Naive thymus-derived CD4-positive, alpha-beta T cell (primary cell): ENCODE results near the gene SLC22A14. TPM values are rescaled to one million over a fixed set of nuclear protein-coding genes. Genes with fewer than 3 reads are reported as not detected.

Experiments
- ATAC-seq: fragments of 150-1000 bp; cut with Tn5 transposase; 2 replicates; pipeline ENCODE4 v1.10.0; 2021; ENCODE audit warnings: mild to moderate bottlenecking, moderate library complexity
- CTCF ChIA-PET: fragments of 350-600 bp; sonication (Branson Sonifier 250); formaldehyde crosslinking; loops from one replicate; lab custom pipeline; 2021; ENCODE audit warnings: antibody characterized with exemption; lab: Charles Lee
- POLR2A ChIA-PET: fragments of 350-600 bp; sonication (Branson Sonifier 250); formaldehyde crosslinking; loops from one replicate; lab custom pipeline; 2021; ENCODE audit warnings: antibody characterized with exemption, inconsistent platforms; lab: Charles Lee
- DNase-seq, 9 donors: peaks; one replicate each; pipeline versions ENCODE4 v3.0.0 to v3.0.0-alpha.2; 2020 to 2022; ENCODE audit warnings: mixed read lengths in 1 of 9
- H3K27ac ChIP-seq: one replicate; pipeline ENCODE4 v1.7.0; 2013; ENCODE audit warnings: mild to moderate bottlenecking, low read depth, low read length, moderate library complexity
- H3K27me3 ChIP-seq, 2 donors: one replicate each; pipeline ENCODE4 v1.7.0; 2013; ENCODE audit warnings: low read length in 2 of 2, mild to moderate bottlenecking in 2 of 2, moderate library complexity in 2 of 2; ENCODE audit not compliant: control insufficient read depth in 2 of 2, insufficient read depth in 2 of 2
- H3K36me3 ChIP-seq, 3 experiments: 1 replicate in 2 of 3; 2 replicates in 1 of 3; pipeline ENCODE4 v1.7.0; 2013; ENCODE audit warnings: low read length in 3 of 3, mild to moderate bottlenecking in 3 of 3, moderate library complexity in 1 of 3; ENCODE audit not compliant: insufficient read depth in 3 of 3, control insufficient read depth in 2 of 3
- H3K4me1 ChIP-seq, 2 donors: one replicate each; pipeline ENCODE4 v1.7.0; 2013; ENCODE audit warnings: low read length in 2 of 2, mild to moderate bottlenecking in 2 of 2, moderate library complexity in 1 of 2; ENCODE audit not compliant: control insufficient read depth in 2 of 2, insufficient read depth in 2 of 2
- H3K4me3 ChIP-seq: 2 replicates; pipeline ENCODE4 v1.7.0; 2013; ENCODE audit warnings: mild to moderate bottlenecking, low read length
- H3K9me3 ChIP-seq, 3 experiments: 1 replicate in 2 of 3; 2 replicates in 1 of 3; pipeline ENCODE4 v1.7.0; 2013; ENCODE audit warnings: low read length in 3 of 3; ENCODE audit not compliant: control insufficient read depth in 2 of 3
- H3K27ac Mint-ChIP-seq, 9 donors: one replicate each; pipeline ENCODE4 v1.8.0; 2020 to 2022; ENCODE audit warnings: mixed read lengths in 9 of 9, mild to moderate bottlenecking in 8 of 9, moderate library complexity in 5 of 9, inconsistent platforms in 2 of 9
- H3K27me3 Mint-ChIP-seq, 5 donors: one replicate each; pipeline ENCODE4 v1.8.0; 2021 to 2022; ENCODE audit warnings: mixed read lengths in 5 of 5, mild to moderate bottlenecking in 1 of 5
- H3K36me3 Mint-ChIP-seq, 5 donors: one replicate each; pipeline ENCODE4 v1.8.0; 2020 to 2022; ENCODE audit warnings: mixed read lengths in 5 of 5, mild to moderate bottlenecking in 3 of 5, inconsistent platforms in 1 of 5
- H3K4me1 Mint-ChIP-seq, 7 donors: one replicate each; pipeline ENCODE4 v1.8.0; 2020 to 2022; ENCODE audit warnings: mixed read lengths in 7 of 7, mild to moderate bottlenecking in 3 of 7, inconsistent platforms in 1 of 7
- H3K4me3 Mint-ChIP-seq, 10 donors: one replicate each; pipeline ENCODE4 v1.8.0; 2020 to 2022; ENCODE audit warnings: mild to moderate bottlenecking in 10 of 10, mixed read lengths in 10 of 10, moderate library complexity in 6 of 10, inconsistent platforms in 2 of 10
- H3K9me3 Mint-ChIP-seq, 11 donors: one replicate each; pipeline ENCODE4 v1.8.0; 2020 to 2022; ENCODE audit warnings: mixed read lengths in 11 of 11, mild to moderate bottlenecking in 4 of 11, inconsistent platforms in 1 of 11, moderate library complexity in 1 of 11
- intact Hi-C, 2 donors: fragments of 100-400 bp; cut with micrococcal nuclease; formaldehyde crosslinking; loops; one replicate each; pipeline ENCODE4 v1.15.1; 2023
- polyA plus RNA-seq, 2 donors: library from polyadenylated mRNA; unstranded; fragments of 300-500 nt; fragmentation: Illumina TruSeq; gene quantifications; one replicate each; pipeline ENCODE4 v1.2.3, GENCODE V29; 2021
- total RNA-seq, 6 experiments: library from RNA in 5 of 6; stranded (reverse) in 5 of 6; gene quantifications; 1 replicate in 5 of 6; 2 replicates in 1 of 6; pipeline ENCODE4 v1.2.3 and lab custom pipeline; 2021 to 2026

Gene SLC22A14
- total and polyA plus RNA-seq, 7 experiments from 2014 or later = 0.15 TPM; not detected in 6

DNA sequence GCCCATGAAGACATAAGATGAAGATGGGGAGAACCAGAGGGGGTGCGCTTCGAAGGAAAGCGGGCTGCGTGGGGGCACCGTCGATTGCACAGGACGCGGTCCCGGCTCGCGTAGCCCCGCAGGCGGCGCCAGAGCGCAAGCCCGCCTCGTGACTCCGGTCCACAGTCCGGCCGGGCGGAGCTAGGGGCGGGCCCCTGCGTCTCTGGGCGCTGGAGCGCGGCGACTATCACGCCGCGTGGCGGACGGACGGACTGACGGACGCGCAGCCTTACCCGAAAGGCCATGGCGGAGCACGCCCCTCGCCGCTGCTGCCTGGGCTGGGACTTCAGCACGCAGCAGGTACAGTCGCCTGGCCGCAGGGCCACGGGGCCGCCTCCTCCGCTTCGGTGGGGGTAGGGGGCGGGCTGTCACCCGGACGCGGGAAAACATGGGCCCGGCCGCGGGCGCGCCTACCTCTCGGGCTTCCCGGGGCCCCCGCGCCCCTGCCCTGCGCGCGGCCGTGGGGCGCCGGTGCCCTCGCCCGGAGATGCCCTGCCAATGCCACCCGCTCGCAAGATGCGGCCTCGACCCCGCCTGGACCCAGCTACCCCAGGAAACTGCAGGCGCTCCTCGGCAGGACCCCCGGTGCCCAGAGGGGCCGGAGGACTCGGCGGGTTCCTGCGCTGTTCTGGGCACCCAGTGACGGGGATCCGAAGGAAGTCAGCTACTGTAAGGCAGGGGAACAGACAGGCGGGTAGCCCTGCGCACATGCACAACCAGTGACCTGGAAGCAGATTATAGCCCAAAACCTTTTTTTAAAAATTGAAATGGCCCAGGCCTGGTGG, 64.7 kb downstream of the SLC22A14 start, which contains the start of gene XYLB:
Gene XYLB (plus strand): TSS at position 199 of the 824 bp plus-strand sequence. CDS start 84 bp downstream, at position 283.
- peaks cover 0 to 4% (median 0%) of the 10 kb centered on the region in 5 donors for H3K27me3 Mint-ChIP-seq
- Histone ChIP-seq H3K4me1 (no peaks in the 10 kb centered on the region), H3K9me3 (no peaks in the 10 kb centered on the region), H3K4me3 (peak within 1 kb of the TSS; percentile 62), H3K27ac (peak within 1 kb of the TSS; percentile 61), H3K36me3 (no peaks in the 10 kb centered on the region), H3K27me3 (no peaks in the 10 kb centered on the region)
- peak; percentile 99 for ATAC-seq
- intact Hi-C loops = loop anchor here (2.0 to 5.0 kb wide), 11 partner anchors 108 to 489 kb away; partner anchors contain the start of genes ACAA1 (in 2 of the 2), EXOG (in 1 of the 2) and MYD88 (in 1 of the 2)
- H3K27ac Mint-ChIP-seq = peak within 1 kb of the TSS in 3 of 9 donors; percentile 54 to 61 (median 54)
- POLR2A ChIA-PET = interaction anchor here (0.8 to 1.4 kb wide), 2 partner anchors 109 to 133 kb away, joined by 3 to 6 read pairs; no protein-coding TSS in a partner anchor
- H3K9me3 Mint-ChIP-seq = no peaks in the 10 kb centered on the region
- DNase-seq = peak; percentile 48 to 89 (median 67)
- no peaks in the 10 kb centered on the region for H3K36me3 Mint-ChIP-seq
- CTCF ChIA-PET = interaction anchor here (0.8 to 4.9 kb wide), 8 partner anchors 12 to 372 kb away, joined by 3 to 60 read pairs (median 5); no protein-coding TSS in a partner anchor
- peaks cover 2 to 7% (median 5%) of the 10 kb centered on the region in 7 donors for H3K4me1 Mint-ChIP-seq
- peak within 1 kb of the TSS; percentile 71 to 91 (median 83) for H3K4me3 Mint-ChIP-seq

DNA sequence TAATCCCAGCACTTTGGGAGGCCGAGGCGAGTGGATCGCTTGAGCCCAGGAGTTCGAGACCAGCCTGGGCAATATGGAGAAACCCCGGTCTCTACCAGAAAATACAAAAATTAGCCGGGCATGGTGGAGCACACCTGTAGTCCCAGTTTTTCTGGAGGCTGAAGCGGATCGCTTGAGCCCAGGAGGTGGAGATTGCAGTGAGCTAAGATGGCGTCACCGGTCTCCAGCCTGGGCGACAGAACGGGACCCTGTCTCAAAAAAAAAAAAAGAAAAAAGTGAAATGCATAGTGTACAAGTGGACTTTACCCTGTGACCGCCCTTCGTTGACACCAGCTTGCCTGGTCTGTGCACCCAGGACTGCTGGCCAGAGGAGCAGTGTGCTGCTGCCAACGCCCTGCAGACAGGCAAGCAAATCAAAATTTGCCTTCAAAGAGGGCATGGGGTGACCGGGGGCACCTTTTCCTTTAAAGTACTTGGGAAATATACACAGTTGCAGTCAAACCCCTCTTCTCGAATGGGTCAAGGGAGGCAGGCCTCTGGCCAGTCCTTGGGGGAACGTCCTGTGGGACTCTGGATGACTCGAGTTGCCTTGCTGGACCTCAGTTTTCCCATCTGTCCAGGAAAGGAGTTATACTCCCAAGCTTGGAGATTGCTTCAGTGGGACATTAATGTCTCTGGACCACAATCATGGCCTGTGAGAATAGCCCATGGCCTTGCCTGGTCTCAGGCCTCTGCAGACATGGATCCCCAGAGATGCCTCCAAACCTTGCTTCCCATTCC, 65.5 kb downstream of the SLC22A14 start:
- no peak overlapping the region for H3K27ac ChIP-seq
- peak overlapping the region; percentile 48 to 83 (median 76) for H3K4me3 Mint-ChIP-seq
- peak overlapping the region; percentile 62 for H3K4me3 ChIP-seq
- peaks cover 0 to 4% (median 0%) of the 10 kb centered on the region in 5 donors for H3K27me3 Mint-ChIP-seq
- H3K4me1 ChIP-seq = no peaks in the 10 kb centered on the region
- peaks cover 0 to 5% (median 0%) of the 10 kb centered on the region in 5 donors for H3K36me3 Mint-ChIP-seq
- no peaks in the 10 kb centered on the region for H3K27me3 ChIP-seq
- H3K4me1 Mint-ChIP-seq = peaks cover 2 to 7% (median 5%) of the 10 kb centered on the region in 7 donors
- ChIA-PET CTCF (interaction anchor here (1.6 to 4.9 kb wide), 3 partner anchors 98 to 230 kb away, joined by 5 to 60 read pairs (median 6); no protein-coding TSS in a partner anchor), POLR2A (no interaction called here)
- intact Hi-C loops = loop anchor here (2.0 to 5.0 kb wide), 11 partner anchors 107 to 490 kb away; partner anchors contain the start of genes ACAA1 (in 2 of the 2), EXOG (in 1 of the 2) and MYD88 (in 1 of the 2)
- no peaks in the 10 kb centered on the region for H3K9me3 Mint-ChIP-seq
- H3K36me3 ChIP-seq = no peaks in the 10 kb centered on the region
- DNase-seq = no peak
- H3K27ac Mint-ChIP-seq = peak overlapping the region in 1 of 9 donors; percentile 51
- no peaks in the 10 kb centered on the region for H3K9me3 ChIP-seq
- ATAC-seq = no peak

DNA sequence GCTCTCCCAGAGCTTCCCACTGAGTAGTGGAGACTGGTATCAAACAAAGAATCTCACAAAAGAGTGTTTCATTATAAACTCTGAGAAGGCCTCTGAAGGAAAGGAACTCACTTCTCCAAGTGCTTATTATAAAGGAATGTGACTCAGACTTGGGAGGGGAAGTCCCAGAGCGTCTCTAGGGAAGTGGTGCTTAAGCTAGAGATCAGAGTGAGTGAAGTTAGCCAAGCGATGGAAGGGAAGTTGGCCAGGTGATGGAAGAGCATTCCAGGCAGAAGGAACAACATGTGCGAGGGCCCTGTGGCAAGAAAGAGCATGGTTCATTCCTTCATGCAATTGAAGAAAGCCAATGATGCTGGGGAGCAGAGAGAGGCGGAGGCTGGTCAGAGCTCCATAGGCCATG, 66.8 kb downstream of the SLC22A14 start:
- DNase-seq (no peak), ATAC-seq (no peak)
- no peaks in the 10 kb centered on the region for H3K4me1 ChIP-seq
- Mint-ChIP-seq H3K4me1 (peaks cover 2 to 7% (median 5%) of the 10 kb centered on the region in 7 donors), H3K27me3 (peaks cover 0 to 2% (median 0%) of the 10 kb centered on the region in 5 donors), H3K27ac (no peak overlapping the region), H3K4me3 (no peak overlapping the region), H3K36me3 (peaks cover 0 to 9% (median 0%) of the 10 kb centered on the region in 5 donors), H3K9me3 (no peaks in the 10 kb centered on the region)
- intact Hi-C loops = loop anchor here (5.0 kb wide), 4 partner anchors 148 to 492 kb away; partner anchors contain the start of genes ACAA1 (in 1 of the 2), EXOG (in 1 of the 2) and MYD88 (in 1 of the 2)
- no peaks in the 10 kb centered on the region for H3K9me3 ChIP-seq
- no peak overlapping the region for H3K27ac ChIP-seq
- ChIA-PET CTCF (interaction anchor here (0.6 to 1.2 kb wide), 2 partner anchors 132 to 155 kb away, joined by 3 to 5 read pairs; no protein-coding TSS in a partner anchor), POLR2A (no interaction called here)
- no peaks in the 10 kb centered on the region for H3K36me3 ChIP-seq
- no peaks in the 10 kb centered on the region for H3K27me3 ChIP-seq
- H3K4me3 ChIP-seq = no peak overlapping the region

DNA sequence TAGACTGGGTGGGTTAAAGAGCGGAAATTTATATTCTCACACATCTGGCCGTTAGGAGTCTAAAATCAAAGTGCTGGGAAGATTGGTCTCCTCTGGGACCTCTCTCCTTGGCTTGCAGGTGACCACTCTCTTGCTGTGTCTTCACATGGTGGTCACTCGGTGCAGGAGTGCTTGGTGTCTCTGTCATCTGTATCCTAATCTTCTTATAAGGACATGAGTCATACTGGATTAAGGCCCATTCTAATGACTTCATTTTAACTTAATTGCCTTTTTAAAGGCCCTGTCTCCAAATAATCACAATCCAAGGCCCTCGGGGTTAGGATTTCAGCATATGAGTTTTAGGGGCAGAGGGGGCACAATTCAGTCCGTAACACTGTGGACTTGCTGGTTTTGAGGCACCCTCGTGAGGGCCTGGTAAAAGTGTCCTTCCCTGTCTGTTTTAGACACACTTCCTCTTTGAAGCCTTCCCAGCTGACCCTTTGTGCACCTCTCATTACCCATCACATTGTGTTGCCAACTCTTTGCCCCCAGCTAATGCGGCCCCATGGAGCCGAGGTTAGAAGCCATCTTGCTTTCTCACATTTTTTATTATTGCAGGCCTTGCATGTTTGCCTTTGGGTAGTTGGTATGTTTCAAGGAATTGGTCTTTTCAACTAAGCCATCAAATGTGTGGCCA, 67.7 kb downstream of the SLC22A14 start:
- H3K27me3 ChIP-seq = no peaks in the 10 kb centered on the region
- ChIA-PET CTCF (interaction anchor here (1.2 kb wide), 1 partner anchor 131 kb away, joined by 5 read pairs; no protein-coding TSS in a partner anchor), POLR2A (no interaction called here)
- H3K36me3 ChIP-seq = no peaks in the 10 kb centered on the region
- no peak overlapping the region for H3K4me3 ChIP-seq
- H3K4me1 Mint-ChIP-seq = peaks cover 2 to 7% (median 5%) of the 10 kb centered on the region in 7 donors
- no peak for ATAC-seq
- no peaks in the 10 kb centered on the region for H3K9me3 Mint-ChIP-seq
- H3K27ac Mint-ChIP-seq = no peak overlapping the region
- H3K4me3 Mint-ChIP-seq = no peak overlapping the region
- H3K9me3 ChIP-seq = no peaks in the 10 kb centered on the region
- peaks cover 0 to 9% (median 0%) of the 10 kb centered on the region in 5 donors for H3K36me3 Mint-ChIP-seq
- no peaks in the 10 kb centered on the region for H3K4me1 ChIP-seq
- DNase-seq = no peak
- no peaks in the 10 kb centered on the region for H3K27me3 Mint-ChIP-seq
- intact Hi-C loops = loop anchor here (5.0 kb wide), 4 partner anchors 147 to 493 kb away; partner anchors contain the start of genes ACAA1 (in 1 of the 2), EXOG (in 1 of the 2) and MYD88 (in 1 of the 2)
- no peak overlapping the region for H3K27ac ChIP-seq

DNA sequence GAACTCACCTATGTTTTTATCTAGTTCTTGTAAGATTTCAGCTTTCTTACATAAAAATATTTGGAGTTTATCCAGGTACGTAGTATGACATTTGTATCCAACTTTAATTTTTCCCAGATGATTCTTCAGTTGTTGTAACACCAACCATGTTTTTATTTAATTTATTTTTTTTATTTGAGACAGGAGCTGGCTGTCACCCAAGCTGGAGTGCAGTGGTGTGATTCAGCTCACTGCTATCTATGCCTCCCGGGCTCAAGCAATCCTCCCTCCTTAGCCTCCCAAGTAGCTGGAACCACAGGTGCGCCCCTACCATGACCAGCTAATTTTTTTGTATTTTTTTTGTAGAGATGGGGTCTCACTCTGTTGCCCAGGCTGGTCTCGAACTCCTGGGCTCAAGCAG, 71.1 kb downstream of the SLC22A14 start:
- POLR2A ChIA-PET = no interaction called here
- H3K27me3 Mint-ChIP-seq = no peaks in the 10 kb centered on the region
- peaks cover 0 to 5% (median 1%) of the 10 kb centered on the region in 7 donors for H3K4me1 Mint-ChIP-seq
- DNase-seq = no peak
- H3K9me3 ChIP-seq = no peaks in the 10 kb centered on the region
- no peak overlapping the region for H3K27ac ChIP-seq
- no peaks in the 10 kb centered on the region for H3K4me1 ChIP-seq
- no peak overlapping the region for H3K4me3 ChIP-seq
- H3K27me3 ChIP-seq = no peaks in the 10 kb centered on the region
- no peaks in the 10 kb centered on the region for H3K36me3 ChIP-seq
- H3K4me3 Mint-ChIP-seq = no peak overlapping the region
- H3K9me3 Mint-ChIP-seq = peaks cover 0 to 1% (median 0%) of the 10 kb centered on the region in 11 donors
- CTCF ChIA-PET = no interaction called here
- no peak for ATAC-seq
- intact Hi-C loops = no loop called here
- H3K27ac Mint-ChIP-seq = no peak overlapping the region
- peaks cover 0 to 9% (median 0%) of the 10 kb centered on the region in 5 donors for H3K36me3 Mint-ChIP-seq
